ENCODE results near the gene MRPS17. TPM values are rescaled to one million over a fixed set of nuclear protein-coding genes. Genes with fewer than 3 reads are reported as not detected.

Gene MRPS17
- total and polyA plus RNA-seq, 4 donors = 7.2 to 39.7 (median 10.7) TPM

DNA sequence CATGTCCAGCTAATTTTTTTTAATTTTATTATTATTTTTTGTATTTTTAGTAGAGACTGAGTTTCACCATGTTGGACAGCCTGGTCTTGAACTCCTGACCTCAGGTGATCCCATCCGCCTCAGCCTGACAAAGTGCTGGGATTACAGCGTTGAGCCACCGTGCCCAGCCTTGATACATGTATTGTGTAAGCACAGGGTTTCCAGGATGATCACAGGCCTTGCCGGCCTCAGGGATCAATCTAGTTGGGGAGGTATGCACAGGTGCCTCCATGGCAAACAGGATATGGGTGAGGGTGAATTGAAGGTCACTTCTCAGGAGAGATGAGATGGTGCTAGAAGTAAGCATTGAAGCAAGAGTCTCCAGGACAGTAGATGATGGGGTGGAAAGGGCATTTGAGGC, 5.5 kb downstream of the MRPS17 start:
- Histone ChIP-seq H3K9ac (ENCODE audit: low read depth in 1 of 2, low read length in 2 of 2) (no peak overlapping the region), H3K4me3 (ENCODE audit: low read depth in 1 of 3, low read length in 3 of 3) (no peak overlapping the region), H3K27me3 (ENCODE audit: control insufficient read depth in 4 of 4, insufficient read depth in 4 of 4, low read length in 3 of 4) (no peaks in the 10 kb centered on the region), H3K9me3 (ENCODE audit: control insufficient read depth in 4 of 4, low read length in 3 of 4) (no peaks in the 10 kb centered on the region), H3K4me1 (ENCODE audit: control insufficient read depth in 4 of 4, insufficient read depth in 4 of 4, low read length in 3 of 4) (peaks cover 2 to 16% (median 10%) of the 10 kb centered on the region in 4 donors), H3K36me3 (ENCODE audit: control insufficient read depth in 4 of 4, insufficient read depth in 3 of 4, low read depth in 1 of 4, low read length in 3 of 4) (peaks cover 0 to 5% (median 2%) of the 10 kb centered on the region in 4 donors), H3K27ac (ENCODE audit: low read depth in 1 of 2, low read length in 2 of 2) (no peak overlapping the region)
- DNase-seq (ENCODE audit: low spot score) = no peak
- TF ChIP-seq RXRA (IDR thresholded peaks at IDR 0.05) (peak in 1 of 2 donors; percentile 10), FOXA2 (IDR thresholded peaks at IDR 0.05) (no peak), HNF4A (conservative IDR thresholded peaks at IDR 0.05) (no peak)
- TF ChIP-seq, protein P1, sequence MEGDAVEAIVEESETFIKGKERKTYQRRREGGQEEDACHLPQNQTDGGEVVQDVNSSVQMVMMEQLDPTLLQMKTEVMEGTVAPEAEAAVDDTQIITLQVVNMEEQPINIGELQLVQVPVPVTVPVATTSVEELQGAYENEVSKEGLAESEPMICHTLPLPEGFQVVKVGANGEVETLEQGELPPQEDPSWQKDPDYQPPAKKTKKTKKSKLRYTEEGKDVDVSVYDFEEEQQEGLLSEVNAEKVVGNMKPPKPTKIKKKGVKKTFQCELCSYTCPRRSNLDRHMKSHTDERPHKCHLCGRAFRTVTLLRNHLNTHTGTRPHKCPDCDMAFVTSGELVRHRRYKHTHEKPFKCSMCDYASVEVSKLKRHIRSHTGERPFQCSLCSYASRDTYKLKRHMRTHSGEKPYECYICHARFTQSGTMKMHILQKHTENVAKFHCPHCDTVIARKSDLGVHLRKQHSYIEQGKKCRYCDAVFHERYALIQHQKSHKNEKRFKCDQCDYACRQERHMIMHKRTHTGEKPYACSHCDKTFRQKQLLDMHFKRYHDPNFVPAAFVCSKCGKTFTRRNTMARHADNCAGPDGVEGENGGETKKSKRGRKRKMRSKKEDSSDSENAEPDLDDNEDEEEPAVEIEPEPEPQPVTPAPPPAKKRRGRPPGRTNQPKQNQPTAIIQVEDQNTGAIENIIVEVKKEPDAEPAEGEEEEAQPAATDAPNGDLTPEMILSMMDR (IDR thresholded peaks at IDR 0.05; ENCODE audit: low read depth, low read length, missing input control) = no peak
- WGBS = 62% methylated on average over 4 of the region's 4 CpGs

DNA sequence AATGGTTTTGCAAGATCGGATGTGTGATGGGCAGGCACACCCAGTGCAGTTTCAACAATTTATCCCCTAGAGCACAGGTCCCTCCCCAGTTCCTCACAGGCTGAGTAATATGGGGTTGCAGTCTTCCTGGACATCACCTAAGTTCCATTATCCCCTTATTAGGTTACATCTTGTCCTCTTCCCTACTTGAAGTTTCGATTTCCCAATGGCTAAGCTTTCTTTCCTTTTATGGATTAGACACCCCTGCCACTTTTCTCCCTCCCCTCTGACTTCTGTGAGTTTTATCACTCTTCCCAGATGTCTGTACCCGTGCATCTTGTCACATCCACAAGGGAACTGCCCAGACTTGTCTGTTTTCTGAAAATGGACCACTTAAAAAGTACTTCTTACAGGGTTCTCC, 10.3 kb downstream of the MRPS17 start:
- Histone ChIP-seq H3K9me3 (ENCODE audit: control insufficient read depth in 4 of 4, low read length in 3 of 4) (no peaks in the 10 kb centered on the region), H3K4me3 (ENCODE audit: low read depth in 1 of 3, low read length in 3 of 3) (no peak overlapping the region), H3K4me1 (ENCODE audit: control insufficient read depth in 4 of 4, insufficient read depth in 4 of 4, low read length in 3 of 4) (peaks cover 0 to 19% (median 13%) of the 10 kb centered on the region in 4 donors), H3K27me3 (ENCODE audit: control insufficient read depth in 4 of 4, insufficient read depth in 4 of 4, low read length in 3 of 4) (no peaks in the 10 kb centered on the region), H3K9ac (ENCODE audit: low read depth in 1 of 2, low read length in 2 of 2) (no peak overlapping the region), H3K36me3 (ENCODE audit: control insufficient read depth in 4 of 4, insufficient read depth in 3 of 4, low read depth in 1 of 4, low read length in 3 of 4) (no peaks in the 10 kb centered on the region), H3K27ac (ENCODE audit: low read depth in 1 of 2, low read length in 2 of 2) (no peak overlapping the region)
- no peak for DNase-seq (ENCODE audit: low spot score)
- WGBS = 87% methylated on average over 3 of the region's 3 CpGs
- TF ChIP-seq HNF4G (IDR thresholded peaks at IDR 0.05) = no peak
- TF ChIP-seq NR2F2 (IDR thresholded peaks at IDR 0.05) = no peak
- TF ChIP-seq JUND (IDR thresholded peaks at IDR 0.05) = no peak
- no peak for TF ChIP-seq MAX (IDR thresholded peaks at IDR 0.05)
- no peak for TF ChIP-seq RAD21 (IDR thresholded peaks at IDR 0.05)

DNA sequence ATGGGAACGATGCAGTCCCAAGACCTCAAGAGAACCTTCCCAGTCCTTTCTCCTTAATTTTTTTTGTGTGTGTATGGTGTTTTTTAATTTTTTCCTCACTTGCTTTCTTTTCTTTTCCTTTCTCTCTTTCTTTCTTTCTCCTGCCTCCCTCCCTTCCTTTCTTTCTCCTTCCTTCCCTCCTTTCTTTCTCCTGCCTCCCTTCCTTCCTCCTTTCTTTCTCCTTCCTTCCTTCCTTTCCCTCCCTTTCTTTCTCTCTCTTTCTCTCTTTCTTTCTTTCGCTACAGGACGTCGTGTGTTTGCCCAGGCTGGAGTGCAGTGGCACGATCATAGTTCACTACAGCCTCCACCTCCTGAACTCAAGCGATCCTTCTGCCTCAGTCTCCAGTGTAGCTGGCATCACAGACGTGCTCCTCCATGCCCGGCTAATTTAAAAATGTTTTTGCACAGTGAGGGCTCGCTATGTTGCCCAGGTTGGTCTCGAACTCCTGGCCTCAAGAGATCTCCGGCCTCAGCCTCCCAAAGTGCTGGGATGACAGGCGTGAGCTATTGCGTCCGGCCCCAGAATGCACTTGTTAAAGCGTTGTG, 12.0 kb downstream of the MRPS17 start:
- no peak overlapping the region for H3K27ac ChIP-seq (ENCODE audit: low read depth in 1 of 2, low read length in 2 of 2)
- no peak for DNase-seq (ENCODE audit: low spot score)
- TF ChIP-seq RXRA (IDR thresholded peaks at IDR 0.05) (no peak), NR2F2 (IDR thresholded peaks at IDR 0.05) (no peak), FOXA1 (IDR thresholded peaks at IDR 0.05) (no peak), HNF4A (conservative IDR thresholded peaks at IDR 0.05) (no peak), FOXA2 (IDR thresholded peaks at IDR 0.05) (no peak)
- H3K4me1 ChIP-seq (ENCODE audit: control insufficient read depth in 4 of 4, insufficient read depth in 4 of 4, low read length in 3 of 4) = peaks cover 0 to 19% (median 13%) of the 10 kb centered on the region in 4 donors
- peak overlapping the region in 1 of 3 donors; percentile 93 for H3K4me3 ChIP-seq (ENCODE audit: low read depth in 1 of 3, low read length in 3 of 3)
- 80% methylated on average over 15 of the region's 15 CpGs for WGBS
- no peak overlapping the region for H3K9ac ChIP-seq (ENCODE audit: low read depth in 1 of 2, low read length in 2 of 2)
- H3K9me3 ChIP-seq (ENCODE audit: control insufficient read depth in 4 of 4, low read length in 3 of 4) = no peaks in the 10 kb centered on the region
- H3K36me3 ChIP-seq (ENCODE audit: control insufficient read depth in 4 of 4, insufficient read depth in 3 of 4, low read depth in 1 of 4, low read length in 3 of 4) = no peaks in the 10 kb centered on the region
- no peaks in the 10 kb centered on the region for H3K27me3 ChIP-seq (ENCODE audit: control insufficient read depth in 4 of 4, insufficient read depth in 4 of 4, low read length in 3 of 4)
